Putamen (tissue), 1 donor: ENCODE data around the gene OR14J1.
"Not testable (repeated sequence)": the region's sequence is repeated elsewhere in the genome, so short reads cannot be mapped to it uniquely, and the experiment has no call there.

Experiments
- DNase-seq: peaks from one replicate; pipeline ENCODE4 v3.0.0-alpha.2; 2016; ENCODE audit warnings: low spot score

OR14J1 gene

GRCh38 chr6:29301316-29301715 is at the start of gene OR14J1:
OR14J1 (plus strand) TSS chr6:29301701; CDS start chr6:29306690, 4,989 bp downstream.
- no peak for DNase-seq

GRCh38 chr6:29251736-29252135 is 49.8 kb upstream of the OR14J1 start:
- DNase-seq: no peak

DNA sequence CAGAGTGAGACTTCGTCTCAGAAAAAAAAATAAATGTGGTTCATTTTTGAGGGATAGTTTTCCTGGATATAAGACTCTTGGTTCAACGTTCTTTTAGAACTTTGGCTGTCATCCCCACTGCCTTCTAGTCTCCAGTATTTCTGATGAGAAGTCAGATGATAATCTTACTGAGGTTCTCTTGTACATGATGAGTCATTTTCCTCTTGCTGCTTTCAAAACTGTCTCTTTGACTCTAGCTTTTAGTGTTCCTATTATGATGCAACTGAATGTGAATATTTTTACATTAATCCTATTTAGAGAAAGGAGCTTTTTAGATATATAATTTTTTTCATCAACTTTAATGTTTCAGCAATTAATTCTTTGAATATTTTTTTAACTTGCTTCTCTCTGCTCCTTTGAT is 46.0 kb upstream of the OR14J1 start:
- no peak for DNase-seq

- DNase-seq: no peak
These were observed 41.8 kb upstream of the OR14J1 start for GRCh38 chr6:29259721-29260120.

- DNase-seq: no peak
These were observed 38.5 kb upstream of the OR14J1 start for GRCh38 chr6:29263001-29263400.

DNA sequence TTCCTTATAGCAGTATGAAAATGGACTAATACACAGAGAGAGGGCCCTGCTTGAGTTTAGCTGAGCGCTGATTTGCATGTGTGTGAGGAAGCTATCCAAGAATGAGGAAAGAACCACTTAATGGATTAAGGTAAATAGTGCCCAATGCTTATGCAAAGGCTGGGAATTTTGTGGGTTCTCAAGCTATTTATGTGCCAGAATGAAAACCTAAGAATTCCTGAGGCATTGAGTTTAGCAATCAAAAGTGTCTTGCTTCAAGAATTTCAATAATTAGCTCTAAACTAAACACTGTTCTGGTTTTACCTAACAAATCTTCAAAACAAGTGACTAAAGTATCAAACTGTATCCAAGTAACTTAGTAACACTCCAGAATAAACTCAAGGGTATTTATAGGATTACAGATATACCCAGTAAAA is 7.0 kb upstream of the OR14J1 start:
- DNase-seq: no peak

GRCh38 chr6:29295181-29295585 is 6.3 kb upstream of the OR14J1 start:
- no peak for DNase-seq

GRCh38 chr6:29295623-29296022 is 5.9 kb upstream of the OR14J1 start:
- no peak for DNase-seq

DNA sequence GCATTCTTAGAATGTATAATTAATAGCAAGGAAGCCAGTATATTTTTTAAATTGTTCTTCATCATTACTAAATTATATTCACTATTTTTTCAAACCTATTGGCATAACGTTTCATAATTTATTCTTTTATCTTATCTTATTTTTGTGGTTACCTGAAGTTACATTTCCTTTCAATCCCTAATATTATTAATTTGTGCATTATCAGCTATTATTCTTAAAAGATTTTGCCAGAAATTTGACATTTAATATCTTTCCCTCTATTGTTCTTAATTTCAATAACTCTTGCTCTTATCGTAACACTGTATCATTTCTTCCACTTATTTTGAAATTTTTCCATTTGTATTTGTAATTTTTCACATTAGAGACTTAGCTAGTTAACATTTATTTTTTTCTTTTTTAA is 18.4 kb downstream of the OR14J1 start:
- no peak for DNase-seq

GRCh38 chr6:29323332-29323731 is 21.8 kb downstream of the OR14J1 start:
- DNase-seq: not testable (repeated sequence)

DNA sequence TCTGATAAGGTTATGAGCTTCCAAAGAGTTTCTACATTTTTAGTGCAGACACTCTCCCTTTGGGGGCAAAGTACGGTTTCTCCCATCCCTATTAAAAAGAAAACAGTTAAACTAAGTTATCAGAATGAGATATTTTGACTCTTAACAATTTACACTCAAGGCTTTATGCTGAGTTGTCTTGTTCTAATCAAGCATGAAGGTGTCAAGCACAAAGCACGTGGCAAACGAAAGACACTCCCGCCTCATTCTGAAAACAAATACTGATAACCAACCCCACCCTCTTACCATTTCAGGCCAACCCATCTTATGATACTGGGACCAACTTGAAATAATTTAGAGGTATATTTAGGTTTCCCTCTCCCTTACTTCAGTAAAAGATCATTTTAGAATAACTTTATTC is 24.3 kb downstream of the OR14J1 start:
- no peak for DNase-seq

GRCh38 chr6:29332676-29333075 is 31.2 kb downstream of the OR14J1 start:
- no peak for DNase-seq

DNA sequence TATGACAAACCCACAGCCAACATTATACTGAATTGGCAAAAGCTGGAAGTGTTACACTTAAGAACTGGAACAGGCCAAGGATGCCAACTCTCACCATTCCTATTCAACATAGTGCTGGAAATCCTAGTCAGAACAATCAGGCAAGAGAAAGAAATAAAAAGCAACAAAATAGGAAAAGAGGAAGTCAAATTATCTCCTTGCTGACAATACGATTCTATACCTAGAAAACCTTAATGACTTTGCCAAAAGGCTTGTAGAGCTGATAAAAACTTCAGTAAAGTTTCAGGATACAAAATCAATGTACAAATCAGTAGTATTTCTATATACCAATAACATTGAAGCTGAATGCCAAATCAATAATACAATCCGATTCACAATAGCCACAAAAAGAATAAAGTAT is 34.8 kb downstream of the OR14J1 start:
- no peak for DNase-seq

DNA sequence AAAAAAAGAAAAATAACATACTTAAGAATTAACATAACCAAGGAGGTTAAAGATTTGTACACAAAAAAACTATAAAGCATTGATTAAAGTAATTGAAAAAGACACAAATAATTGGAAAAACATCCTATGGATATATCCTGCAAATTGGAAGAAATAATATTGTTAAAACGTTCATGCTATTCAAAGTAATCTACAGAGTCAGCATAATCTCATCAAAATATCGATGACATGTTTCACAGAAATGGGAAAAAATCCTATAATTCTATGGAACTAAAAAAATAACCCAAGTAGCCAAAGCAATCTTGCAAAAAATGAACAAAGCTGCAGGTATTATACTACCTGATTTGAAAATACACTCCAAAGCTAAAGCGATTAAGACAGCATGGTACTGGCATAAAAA is 43.9 kb downstream of the OR14J1 start:
- DNase-seq: no peak

GRCh38 chr6:29349348-29349747 is 47.8 kb downstream of the OR14J1 start:
- not testable (repeated sequence) for DNase-seq

GRCh38 chr6:29354980-29355379 is 53.5 kb downstream of the OR14J1 start:
- no peak for DNase-seq

- no peak for DNase-seq
These were observed 54.1 kb downstream of the OR14J1 start for GRCh38 chr6:29355603-29356002.
